ENCODE data around the gene C17orf50. TPM values are rescaled to one million over a fixed set of nuclear protein-coding genes. Genes with fewer than 3 reads are reported as not detected.

C17orf50 gene
- total RNA-seq, 1 donor from 2014 or later: not detected

DNA sequence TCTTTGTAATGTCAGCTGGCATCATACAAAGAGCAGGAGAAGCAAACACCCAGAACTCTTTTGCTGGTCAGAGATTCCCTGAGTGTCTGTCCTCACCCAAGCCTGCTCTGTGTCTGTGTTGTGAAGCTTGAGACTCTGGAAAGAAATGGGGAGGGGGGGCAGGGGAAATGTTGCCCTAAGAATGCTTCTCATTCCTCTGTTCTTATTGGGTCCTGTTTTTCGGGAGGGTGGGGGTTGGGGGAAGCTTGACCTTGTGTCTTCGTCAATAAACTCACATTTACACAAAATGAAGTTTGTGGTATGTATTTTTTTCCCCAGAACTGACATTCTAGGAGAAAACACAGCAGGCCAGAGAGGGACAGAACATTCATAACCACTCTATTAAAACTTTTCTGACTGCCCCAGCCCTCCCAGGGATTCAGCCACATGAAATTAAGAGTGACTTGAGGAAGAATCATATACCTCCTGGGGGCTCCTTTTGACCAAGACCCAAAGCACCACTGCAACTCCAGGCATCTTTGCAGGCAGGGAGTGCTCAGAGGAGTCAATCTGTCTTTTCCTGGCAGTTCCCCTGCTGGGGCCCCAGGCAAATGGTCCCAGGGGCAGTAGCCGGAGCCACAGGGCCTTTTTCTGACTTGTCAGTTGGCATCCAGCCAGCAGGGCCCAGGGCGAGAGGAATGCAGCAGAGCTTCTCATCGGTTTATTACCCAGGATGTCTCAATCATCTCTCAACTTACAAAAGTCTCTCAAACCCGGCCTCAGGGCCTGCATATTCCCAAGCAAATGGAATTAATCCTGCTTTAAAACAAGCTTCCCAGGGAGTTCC, 34.3 kb upstream of the C17orf50 start:
- Histone ChIP-seq H3K27ac (no peak overlapping the region), H3K36me3 (peaks cover 36% of the 10 kb centered on the region), H3K4me1 (peaks cover 11% of the 10 kb centered on the region), H3K27me3 (no peaks in the 10 kb centered on the region), H3K9me3 (no peaks in the 10 kb centered on the region), H3K4me3 (no peak overlapping the region)
- TF ChIP-seq, protein P1, sequence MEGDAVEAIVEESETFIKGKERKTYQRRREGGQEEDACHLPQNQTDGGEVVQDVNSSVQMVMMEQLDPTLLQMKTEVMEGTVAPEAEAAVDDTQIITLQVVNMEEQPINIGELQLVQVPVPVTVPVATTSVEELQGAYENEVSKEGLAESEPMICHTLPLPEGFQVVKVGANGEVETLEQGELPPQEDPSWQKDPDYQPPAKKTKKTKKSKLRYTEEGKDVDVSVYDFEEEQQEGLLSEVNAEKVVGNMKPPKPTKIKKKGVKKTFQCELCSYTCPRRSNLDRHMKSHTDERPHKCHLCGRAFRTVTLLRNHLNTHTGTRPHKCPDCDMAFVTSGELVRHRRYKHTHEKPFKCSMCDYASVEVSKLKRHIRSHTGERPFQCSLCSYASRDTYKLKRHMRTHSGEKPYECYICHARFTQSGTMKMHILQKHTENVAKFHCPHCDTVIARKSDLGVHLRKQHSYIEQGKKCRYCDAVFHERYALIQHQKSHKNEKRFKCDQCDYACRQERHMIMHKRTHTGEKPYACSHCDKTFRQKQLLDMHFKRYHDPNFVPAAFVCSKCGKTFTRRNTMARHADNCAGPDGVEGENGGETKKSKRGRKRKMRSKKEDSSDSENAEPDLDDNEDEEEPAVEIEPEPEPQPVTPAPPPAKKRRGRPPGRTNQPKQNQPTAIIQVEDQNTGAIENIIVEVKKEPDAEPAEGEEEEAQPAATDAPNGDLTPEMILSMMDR (IDR thresholded peaks at IDR 0.05): no peak
- intact Hi-C loops (cut with DNase I): no loop called here
- ATAC-seq: no peak
- no peak for DNase-seq

DNA sequence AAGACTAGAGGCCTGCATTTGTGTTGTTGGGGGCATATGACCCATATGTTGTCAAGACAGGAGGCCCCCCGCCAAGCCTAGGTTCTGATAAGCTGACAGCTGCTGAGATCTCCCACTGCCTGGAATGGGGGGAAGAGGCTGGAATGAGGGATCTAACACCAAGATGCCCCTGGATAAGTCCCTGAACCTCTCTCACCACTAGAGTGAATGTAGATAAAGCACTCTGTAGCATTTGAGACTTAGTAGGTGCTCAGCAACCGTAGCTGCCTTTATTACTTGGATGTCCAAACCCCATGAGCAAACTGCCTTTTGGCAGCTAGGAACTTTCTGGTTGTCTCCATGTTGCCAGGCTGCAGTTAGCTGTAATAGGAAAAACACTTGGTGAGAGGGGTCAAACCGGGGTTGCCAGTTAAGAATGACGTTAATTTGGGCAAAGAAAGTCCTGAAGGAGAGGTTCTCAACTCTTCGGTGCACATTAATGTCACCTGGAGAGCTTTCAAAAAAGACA, 33.7 kb upstream of the C17orf50 start:
- H3K9me3 ChIP-seq: no peaks in the 10 kb centered on the region
- DNase-seq (no peak), ATAC-seq (no peak)
- TF ChIP-seq, protein P1 (IDR thresholded peaks at IDR 0.05): no peak
- H3K36me3 ChIP-seq: peaks cover 36% of the 10 kb centered on the region
- peaks cover 13% of the 10 kb centered on the region for H3K4me1 ChIP-seq
- intact Hi-C loops (cut with DNase I): no loop called here
- no peaks in the 10 kb centered on the region for H3K27me3 ChIP-seq
- H3K4me3 ChIP-seq: no peak overlapping the region
- no peak overlapping the region for H3K27ac ChIP-seq

DNA sequence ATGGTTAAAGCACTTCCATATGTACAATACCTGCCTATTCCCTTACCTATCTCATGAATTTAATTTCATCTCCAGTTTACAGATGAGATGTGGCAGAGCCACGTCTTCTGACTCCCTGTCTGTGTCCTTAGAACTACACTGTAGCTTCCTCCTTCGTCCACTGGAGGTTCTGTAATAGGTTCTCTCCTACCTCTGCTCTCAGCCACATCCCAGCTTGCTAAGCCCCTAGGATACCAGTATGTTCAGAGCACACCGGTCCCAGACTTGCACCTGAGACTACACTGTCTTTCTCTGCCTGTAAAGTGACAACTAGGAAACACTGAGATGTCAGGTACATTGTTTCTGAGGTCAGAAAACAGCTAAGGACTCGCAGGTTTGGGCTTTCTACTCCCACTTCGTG, 33.1 kb upstream of the C17orf50 start:
- peaks cover 36% of the 10 kb centered on the region for H3K36me3 ChIP-seq
- intact Hi-C loops (cut with DNase I): no loop called here

DNA sequence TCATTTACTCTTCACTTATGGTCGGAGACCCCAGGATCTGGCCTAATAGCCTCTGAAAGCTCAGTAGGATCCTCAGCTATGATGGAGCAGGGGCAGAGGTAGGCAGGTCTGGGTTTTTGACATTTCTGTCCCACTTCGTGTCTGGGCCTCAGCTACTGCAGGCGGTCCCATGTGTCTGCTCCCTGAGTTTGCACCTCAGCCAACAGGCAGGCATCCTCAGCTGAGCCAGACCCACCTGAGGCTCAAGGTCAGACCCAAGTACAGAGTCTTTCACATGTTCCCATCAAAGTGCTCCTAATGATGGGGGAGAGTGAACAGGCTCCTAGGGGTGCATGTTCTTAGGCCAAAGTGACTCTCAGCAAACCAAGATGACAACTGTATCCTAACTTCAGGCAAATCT, 32.1 kb upstream of the C17orf50 start:
- no peaks in the 10 kb centered on the region for H3K9me3 ChIP-seq
- peaks cover 30% of the 10 kb centered on the region for H3K36me3 ChIP-seq
- H3K4me3 ChIP-seq: no peak overlapping the region
- TF ChIP-seq, protein P1 (IDR thresholded peaks at IDR 0.05): no peak
- ATAC-seq (no peak), DNase-seq (no peak)
- H3K27me3 ChIP-seq: no peaks in the 10 kb centered on the region
- intact Hi-C loops (cut with DNase I): no loop called here
- peaks cover 13% of the 10 kb centered on the region for H3K4me1 ChIP-seq
- no peak overlapping the region for H3K27ac ChIP-seq

More for the DNA sequence above, 33.1 kb upstream of the C17orf50 start:
- Histone ChIP-seq H3K4me1 (peaks cover 13% of the 10 kb centered on the region), H3K27me3 (no peaks in the 10 kb centered on the region), H3K4me3 (no peak overlapping the region), H3K27ac (no peak overlapping the region), H3K9me3 (no peaks in the 10 kb centered on the region)
- no peak for ATAC-seq
- DNase-seq: no peak
- TF ChIP-seq, protein P1 (IDR thresholded peaks at IDR 0.05): no peak

DNA sequence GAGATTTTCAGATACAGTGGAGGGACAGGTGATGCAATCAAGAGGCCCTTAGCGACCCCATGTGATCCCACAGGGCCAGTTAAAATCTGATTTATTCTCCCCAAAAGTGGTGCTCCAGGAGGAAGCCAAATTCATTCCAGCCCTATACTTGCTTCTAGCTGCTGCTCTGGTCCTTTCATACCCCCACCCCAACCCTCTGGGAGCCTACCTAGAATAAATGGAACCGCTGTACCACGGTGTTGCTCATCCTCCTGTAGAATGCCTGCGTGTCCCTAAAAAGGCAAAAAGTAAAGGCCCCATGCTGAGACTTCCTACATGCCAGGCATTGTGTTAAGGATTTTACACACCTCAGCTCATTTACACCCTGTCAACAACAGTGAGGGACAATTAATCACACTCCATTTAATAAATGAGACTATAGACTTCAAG, 31.3 kb upstream of the C17orf50 start:
- DNase-seq (no peak), ATAC-seq (no peak)
- TF ChIP-seq, protein P1 (IDR thresholded peaks at IDR 0.05): no peak
- Histone ChIP-seq H3K36me3 (peaks cover 22% of the 10 kb centered on the region), H3K4me3 (no peak overlapping the region), H3K27ac (no peak overlapping the region), H3K9me3 (no peaks in the 10 kb centered on the region), H3K4me1 (peaks cover 13% of the 10 kb centered on the region), H3K27me3 (no peaks in the 10 kb centered on the region)
- intact Hi-C loops (cut with DNase I): no loop called here
